Naive thymus-derived CD8-positive, alpha-beta T cell (primary cell): Measurements from ENCODE around the gene ADGRV1. TPM values are rescaled to one million over a fixed set of nuclear protein-coding genes. Genes with fewer than 3 reads are reported as not detected.

Experiments used
- ATAC-seq, 2 donors: fragments of 150-1000 bp; cut with Tn5 transposase in 1 of 2; sonication (Bioruptor Pico), chemical (Tn5 transposase) in 1 of 2; 1 replicate in 1 of 2; 2 replicates in 1 of 2; pipeline ENCODE4 v1.10.0; 2021; ENCODE audit warnings: mild to moderate bottlenecking in 2 of 2, moderate library complexity in 2 of 2
- POLR2A ChIA-PET: fragments of 350-600 bp; sonication (Branson Sonifier 250); formaldehyde crosslinking; loops from one replicate; lab custom pipeline; 2021; ENCODE audit warnings: antibody characterized with exemption; lab: Charles Lee
- DNase-seq, 10 donors: peaks; one replicate each; pipeline versions ENCODE4 v3.0.0 to v3.0.0-alpha.2; 2020 to 2022
- H3K27ac Mint-ChIP-seq, 10 donors: one replicate each; pipeline ENCODE4 v1.8.0; 2020 to 2022; ENCODE audit warnings: mild to moderate bottlenecking in 10 of 10, mixed read lengths in 10 of 10, moderate library complexity in 4 of 10, inconsistent platforms in 1 of 10
- H3K27me3 Mint-ChIP-seq, 5 donors: one replicate each; pipeline ENCODE4 v1.8.0; 2021 to 2022; ENCODE audit warnings: mixed read lengths in 5 of 5
- H3K36me3 Mint-ChIP-seq, 3 donors: one replicate each; pipeline ENCODE4 v1.8.0; 2020 to 2022; ENCODE audit warnings: mixed read lengths in 3 of 3, mild to moderate bottlenecking in 2 of 3, inconsistent platforms in 1 of 3
- H3K4me1 Mint-ChIP-seq, 4 donors: one replicate each; pipeline ENCODE4 v1.8.0; 2021 to 2022; ENCODE audit warnings: mixed read lengths in 4 of 4
- H3K4me3 Mint-ChIP-seq, 10 donors: one replicate each; pipeline ENCODE4 v1.8.0; 2020 to 2022; ENCODE audit warnings: mild to moderate bottlenecking in 10 of 10, mixed read lengths in 10 of 10, moderate library complexity in 6 of 10, inconsistent platforms in 1 of 10
- H3K9me3 Mint-ChIP-seq, 9 donors: one replicate each; pipeline ENCODE4 v1.8.0; 2020 to 2022; ENCODE audit warnings: mixed read lengths in 9 of 9, mild to moderate bottlenecking in 3 of 9, inconsistent platforms in 1 of 9, moderate library complexity in 1 of 9
- polyA plus RNA-seq, 3 donors: library from polyadenylated mRNA; unstranded; fragments of 300-500 nt; fragmentation: Illumina TruSeq; gene quantifications; one replicate each; pipeline ENCODE4 v1.2.3, GENCODE V29; 2021
- total RNA-seq, 8 experiments: library from RNA in 2 of 8; stranded (reverse) in 2 of 8; gene quantifications; one replicate each; pipeline ENCODE4 v1.2.3 and lab custom pipeline; 2021 to 2026

Gene ADGRV1
- total and polyA plus RNA-seq, 5 experiments from 2014 or later, result 0.08 to 0.37 (median 0.13) TPM; not detected in 2

- Mint-ChIP-seq H3K27ac (no peak overlapping the region), H3K4me3 (no peak overlapping the region), H3K27me3 (peaks cover 7 to 11% (median 11%) of the 10 kb centered on the region in 5 donors), H3K36me3 (peaks cover 0 to 1% (median 0%) of the 10 kb centered on the region in 3 donors), H3K9me3 (no peaks in the 10 kb centered on the region), H3K4me1 (peaks cover 0 to 11% (median 0%) of the 10 kb centered on the region in 4 donors)
- ATAC-seq (no peak), DNase-seq (no peak)
- POLR2A ChIA-PET, result no interaction called here
Measured at GRCh38 chr5:91188755-91189154, 630.2 kb downstream of the ADGRV1 start.

- no peaks in the 10 kb centered on the region for H3K9me3 Mint-ChIP-seq
- no peak overlapping the region for H3K27ac Mint-ChIP-seq
- H3K36me3 Mint-ChIP-seq, result peaks cover 0 to 1% (median 0%) of the 10 kb centered on the region in 3 donors
- no peak for ATAC-seq
- no peak for DNase-seq
- H3K27me3 Mint-ChIP-seq, result peaks cover 7 to 11% (median 11%) of the 10 kb centered on the region in 5 donors
- peak overlapping the region in 1 of 10 donors; percentile 29 for H3K4me3 Mint-ChIP-seq
- POLR2A ChIA-PET, result no interaction called here
- peaks cover 0 to 8% (median 0%) of the 10 kb centered on the region in 4 donors for H3K4me1 Mint-ChIP-seq
Measured at GRCh38 chr5:91189480-91190313, 631.1 kb downstream of the ADGRV1 start.

GRCh38 chr5:91190314-91190690 lies 631.7 kb downstream of the ADGRV1 start:
- Mint-ChIP-seq H3K27ac (no peak overlapping the region), H3K9me3 (no peaks in the 10 kb centered on the region), H3K4me1 (peaks cover 0 to 8% (median 0%) of the 10 kb centered on the region in 4 donors), H3K27me3 (peaks cover 7 to 11% (median 11%) of the 10 kb centered on the region in 5 donors), H3K36me3 (peaks cover 0 to 1% (median 0%) of the 10 kb centered on the region in 3 donors), H3K4me3 (no peak overlapping the region)
- ATAC-seq, result no peak
- POLR2A ChIA-PET, result no interaction called here
- DNase-seq, result no peak

DNA sequence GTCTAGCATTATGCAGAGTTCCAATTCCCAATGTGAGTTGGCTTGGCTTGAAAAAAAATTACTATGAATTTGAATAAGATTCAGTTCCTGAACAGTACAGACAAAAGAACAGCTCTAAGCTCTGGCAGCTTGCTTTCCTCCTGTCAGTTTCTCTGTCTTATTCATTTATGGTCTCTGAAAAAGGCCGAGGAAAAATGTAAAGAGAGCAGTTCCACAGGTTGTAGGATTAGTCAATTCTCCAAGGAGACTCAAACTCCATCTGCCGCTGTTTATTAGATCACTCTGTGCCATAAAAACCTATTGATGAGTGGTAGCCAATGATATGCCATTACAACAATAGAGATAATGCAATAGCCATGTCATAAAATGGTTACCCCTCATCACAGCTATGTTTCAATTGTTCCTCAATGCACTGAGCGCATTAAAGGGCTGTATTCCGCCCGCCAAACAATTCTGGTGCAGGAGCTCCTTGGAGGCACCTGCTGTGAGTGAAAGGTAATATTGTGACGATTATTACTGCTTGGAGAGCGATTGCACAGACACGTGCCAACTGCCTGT lies 636.3 kb downstream of the ADGRV1 start:
- Mint-ChIP-seq H3K27ac (no peak overlapping the region), H3K36me3 (peaks cover 0 to 1% (median 0%) of the 10 kb centered on the region in 3 donors), H3K4me3 (no peak overlapping the region), H3K9me3 (peaks cover 0 to 2% (median 0%) of the 10 kb centered on the region in 9 donors), H3K27me3 (peaks cover 2 to 22% (median 7%) of the 10 kb centered on the region in 5 donors), H3K4me1 (peaks cover 0 to 3% (median 0%) of the 10 kb centered on the region in 4 donors)
- no peak for ATAC-seq
- POLR2A ChIA-PET, result no interaction called here
- no peak for DNase-seq

- H3K4me3 Mint-ChIP-seq, result no peak overlapping the region
- ATAC-seq, result no peak
Measured at GRCh38 chr5:91200692-91201091, 642.1 kb downstream of the ADGRV1 start.

GRCh38 chr5:91206103-91206502 lies 647.5 kb downstream of the ADGRV1 start:
- DNase-seq, result no peak
- no peaks in the 10 kb centered on the region for H3K36me3 Mint-ChIP-seq
- H3K4me1 Mint-ChIP-seq, result no peaks in the 10 kb centered on the region
- no peak overlapping the region for H3K4me3 Mint-ChIP-seq
- peaks cover 0 to 2% (median 0%) of the 10 kb centered on the region in 9 donors for H3K9me3 Mint-ChIP-seq
- ATAC-seq, result no peak
- H3K27ac Mint-ChIP-seq, result no peak overlapping the region
- H3K27me3 Mint-ChIP-seq, result no peaks in the 10 kb centered on the region
- POLR2A ChIA-PET, result no interaction called here

More at GRCh38 chr5:91200692-91201091, 642.1 kb downstream of the ADGRV1 start:
- no peaks in the 10 kb centered on the region for H3K4me1 Mint-ChIP-seq
- peaks cover 2 to 20% (median 7%) of the 10 kb centered on the region in 5 donors for H3K27me3 Mint-ChIP-seq
- H3K9me3 Mint-ChIP-seq, result peaks cover 0 to 2% (median 0%) of the 10 kb centered on the region in 9 donors
- peaks cover 0 to 1% (median 0%) of the 10 kb centered on the region in 3 donors for H3K36me3 Mint-ChIP-seq
- POLR2A ChIA-PET, result no interaction called here
- no peak for DNase-seq
- no peak overlapping the region for H3K27ac Mint-ChIP-seq

GRCh38 chr5:91206734-91207133 lies 648.1 kb downstream of the ADGRV1 start:
- POLR2A ChIA-PET, result no interaction called here

GRCh38 chr5:91207248-91207647 lies 648.7 kb downstream of the ADGRV1 start:
- no peak overlapping the region for H3K27ac Mint-ChIP-seq
- no peaks in the 10 kb centered on the region for H3K27me3 Mint-ChIP-seq
- ATAC-seq (no peak), DNase-seq (no peak)
- H3K36me3 Mint-ChIP-seq, result no peaks in the 10 kb centered on the region
- H3K4me1 Mint-ChIP-seq, result no peaks in the 10 kb centered on the region
- H3K4me3 Mint-ChIP-seq, result no peak overlapping the region
- POLR2A ChIA-PET, result no interaction called here
- peaks cover 0 to 2% (median 0%) of the 10 kb centered on the region in 9 donors for H3K9me3 Mint-ChIP-seq

More at GRCh38 chr5:91206734-91207133, 648.1 kb downstream of the ADGRV1 start:
- peaks cover 0 to 2% (median 0%) of the 10 kb centered on the region in 9 donors for H3K9me3 Mint-ChIP-seq
- DNase-seq (no peak), ATAC-seq (no peak)
- H3K27me3 Mint-ChIP-seq, result no peaks in the 10 kb centered on the region
- no peak overlapping the region for H3K4me3 Mint-ChIP-seq
- H3K36me3 Mint-ChIP-seq, result no peaks in the 10 kb centered on the region
- H3K27ac Mint-ChIP-seq, result peak overlapping the region in 1 of 10 donors; percentile 15
- no peaks in the 10 kb centered on the region for H3K4me1 Mint-ChIP-seq

GRCh38 chr5:91211997-91212713 lies 653.6 kb downstream of the ADGRV1 start:
- Mint-ChIP-seq H3K4me1 (no peaks in the 10 kb centered on the region), H3K27me3 (peaks cover 0 to 3% (median 2%) of the 10 kb centered on the region in 5 donors), H3K9me3 (peaks cover 0 to 2% (median 0%) of the 10 kb centered on the region in 9 donors), H3K36me3 (no peaks in the 10 kb centered on the region), H3K27ac (no peak overlapping the region), H3K4me3 (no peak overlapping the region)
- DNase-seq (no peak), ATAC-seq (no peak)
- POLR2A ChIA-PET, result interaction anchor here (0.6 kb wide), 2 partner anchors 9 to 91 kb away, joined by 3 to 5 read pairs; no protein-coding TSS in a partner anchor

GRCh38 chr5:91212714-91213092 lies 654.1 kb downstream of the ADGRV1 start:
- no peak overlapping the region for H3K27ac Mint-ChIP-seq
- H3K36me3 Mint-ChIP-seq, result no peaks in the 10 kb centered on the region
- DNase-seq, result no peak
- H3K27me3 Mint-ChIP-seq, result peaks cover 0 to 3% (median 2%) of the 10 kb centered on the region in 5 donors
- peaks cover 0 to 2% (median 0%) of the 10 kb centered on the region in 9 donors for H3K9me3 Mint-ChIP-seq
- POLR2A ChIA-PET, result interaction anchor here (0.6 kb wide), 1 partner anchor 9 kb away, joined by 5 read pairs; no protein-coding TSS in a partner anchor
- H3K4me3 Mint-ChIP-seq, result no peak overlapping the region
- ATAC-seq, result no peak
- no peaks in the 10 kb centered on the region for H3K4me1 Mint-ChIP-seq
